Glomerular endothelial cell (primary cell): ENCODE measurements around the gene APBA1. TPM values are rescaled to one million over a fixed set of nuclear protein-coding genes. Genes with fewer than 3 reads are reported as not detected.

Source experiments
- DNase-seq: peaks from one replicate; pipeline ENCODE4 v3.0.0-alpha.2; 2011; ENCODE audit warnings: low read depth, low spot score; ENCODE audit errors: extremely low read depth
- total RNA-seq: library from RNA; depleted of rRNA; stranded (reverse); fragments of >200 nt; gene quantifications from 2 replicates; pipeline ENCODE4 v1.2.3, GENCODE V29; 2015

The APBA1 gene
- total RNA-seq, 1 donor from 2014 or later: 15.2 TPM

- no peak for DNase-seq
Observed at GRCh38 chr9:69486498-69486897, 185.7 kb downstream of the APBA1 start.

DNA sequence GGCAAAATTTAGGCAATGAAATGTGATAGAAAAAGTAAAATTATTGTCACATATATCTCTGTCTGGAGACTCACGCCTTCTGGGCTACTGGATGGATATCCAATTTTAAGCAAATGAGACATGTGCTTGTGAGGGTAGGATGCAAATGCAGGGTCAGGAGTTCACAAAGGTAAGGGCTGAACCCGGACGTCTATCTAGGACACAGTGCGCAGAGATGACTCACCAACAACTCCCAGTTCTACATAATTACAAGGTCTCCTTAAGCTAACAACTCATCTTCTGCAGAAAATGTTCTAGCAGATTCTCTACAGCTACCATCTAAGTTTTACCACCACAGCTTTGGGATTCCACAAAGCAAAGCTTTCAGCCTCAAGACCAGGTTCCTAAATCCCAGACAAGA is 186.7 kb downstream of the APBA1 start:
- no peak for DNase-seq

- no peak for DNase-seq
Observed at GRCh38 chr9:69483886-69484422, 188.2 kb downstream of the APBA1 start.

DNA sequence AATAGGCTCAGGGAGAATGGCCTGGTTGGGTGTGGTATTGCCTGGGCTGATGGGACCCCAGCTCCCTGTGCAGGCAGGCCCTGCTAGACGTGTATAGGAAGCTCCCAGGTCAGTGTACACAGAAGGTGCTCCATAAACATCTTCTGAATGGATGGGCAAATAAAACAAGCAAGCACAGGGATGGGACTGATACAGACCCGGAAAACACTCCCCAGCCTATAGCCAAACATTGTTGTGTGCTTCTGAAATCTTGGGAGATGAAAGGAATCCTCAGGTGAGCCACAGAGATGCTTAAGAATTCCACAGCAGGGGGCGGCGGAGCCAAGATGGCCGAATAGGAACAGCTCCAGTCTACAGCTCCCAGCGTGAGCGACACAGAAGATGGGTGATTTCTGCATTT is 195.4 kb downstream of the APBA1 start:
- DNase-seq: no peak

GRCh38 chr9:69476016-69476415 is 196.2 kb downstream of the APBA1 start:
- no peak for DNase-seq

- no peak for DNase-seq
Observed at GRCh38 chr9:69474821-69475220, 197.3 kb downstream of the APBA1 start.

DNA sequence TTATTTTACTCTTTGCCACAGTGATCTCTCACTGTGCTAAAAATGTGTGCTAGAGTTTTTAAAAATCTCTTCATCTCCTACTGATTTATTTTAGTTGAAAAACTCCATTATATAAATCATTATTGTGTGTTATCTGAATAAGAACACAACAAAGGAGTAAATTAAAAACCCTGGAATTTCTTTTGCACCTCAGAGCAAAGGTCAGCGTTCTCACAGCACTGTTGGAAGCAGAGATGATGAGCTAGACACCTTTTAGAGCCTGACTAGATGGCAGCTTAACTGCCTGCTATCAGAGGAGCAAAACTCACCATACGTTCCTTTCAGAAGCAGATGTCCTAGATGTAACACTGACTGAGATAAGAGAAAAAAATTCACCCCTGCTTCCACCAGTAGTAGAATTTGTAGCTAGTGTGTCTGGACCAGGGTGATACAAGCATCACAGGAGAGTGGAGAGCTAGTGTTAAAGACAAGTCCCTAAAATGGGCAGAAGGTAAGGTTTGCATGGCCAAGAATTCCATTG is 200.0 kb downstream of the APBA1 start:
- no peak for DNase-seq

DNA sequence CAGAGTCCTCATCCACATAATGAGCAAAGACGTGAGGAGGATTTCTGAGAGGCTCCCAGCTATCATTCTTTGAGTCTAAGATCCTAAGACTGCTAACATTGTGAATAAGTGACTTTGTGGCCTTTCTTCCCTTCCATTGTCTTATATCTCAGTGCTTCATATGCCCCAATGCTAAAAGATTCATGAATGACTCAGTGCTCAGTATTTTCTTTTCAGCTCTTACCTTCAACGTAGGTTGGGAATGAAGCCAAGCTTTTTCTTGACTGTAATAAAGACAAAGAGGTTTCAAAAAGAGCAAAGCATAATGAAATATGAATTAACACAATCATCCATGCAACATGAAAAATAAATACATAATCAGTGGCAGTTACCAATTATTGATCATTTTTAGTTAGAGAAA is 200.7 kb downstream of the APBA1 start:
- DNase-seq: peak; percentile 44

DNA sequence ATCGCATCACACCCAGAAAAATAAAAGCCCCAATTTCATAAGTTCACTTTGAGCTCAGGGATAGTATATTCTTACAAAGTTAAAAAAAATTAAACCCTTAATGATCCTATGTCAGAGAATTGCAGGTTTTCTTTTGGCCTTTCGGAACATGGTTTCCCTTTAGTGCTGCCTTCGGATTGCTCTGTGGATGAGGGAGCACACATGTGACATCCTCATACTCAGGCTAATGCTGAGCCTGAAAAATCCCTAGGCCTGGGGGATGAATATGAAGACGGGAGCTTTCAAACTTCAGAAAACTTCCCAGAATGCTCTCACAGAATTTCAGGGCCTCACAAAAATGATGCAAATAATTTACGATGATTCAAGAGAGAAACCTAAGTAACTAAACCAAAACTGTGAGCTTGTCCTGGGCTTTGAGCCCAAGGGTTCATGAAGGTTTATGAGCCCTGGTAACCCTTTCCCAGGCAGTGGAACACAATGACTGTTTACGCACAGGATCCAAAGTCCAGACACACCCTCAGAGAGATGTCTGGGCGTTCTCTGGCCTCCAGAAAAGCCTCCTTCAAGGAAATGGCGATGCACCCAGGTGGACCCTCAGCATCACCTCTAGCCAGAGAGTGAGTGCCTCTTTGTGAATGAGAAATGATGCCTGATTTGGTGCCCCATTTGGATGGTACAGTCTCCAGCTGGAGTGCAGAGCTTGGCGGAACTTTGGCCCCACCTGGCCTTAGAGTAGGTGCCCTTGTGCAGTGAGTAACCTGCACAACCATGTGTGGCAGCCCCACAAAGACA is 201.8 kb downstream of the APBA1 start:
- DNase-seq: no peak

GRCh38 chr9:69469136-69469535 is 203.0 kb downstream of the APBA1 start:
- DNase-seq: peak; percentile 20

- no peak for DNase-seq
Observed at GRCh38 chr9:69468380-69468779, 203.8 kb downstream of the APBA1 start.

- no peak for DNase-seq
Observed at GRCh38 chr9:69466151-69466550, 206.0 kb downstream of the APBA1 start.

DNA sequence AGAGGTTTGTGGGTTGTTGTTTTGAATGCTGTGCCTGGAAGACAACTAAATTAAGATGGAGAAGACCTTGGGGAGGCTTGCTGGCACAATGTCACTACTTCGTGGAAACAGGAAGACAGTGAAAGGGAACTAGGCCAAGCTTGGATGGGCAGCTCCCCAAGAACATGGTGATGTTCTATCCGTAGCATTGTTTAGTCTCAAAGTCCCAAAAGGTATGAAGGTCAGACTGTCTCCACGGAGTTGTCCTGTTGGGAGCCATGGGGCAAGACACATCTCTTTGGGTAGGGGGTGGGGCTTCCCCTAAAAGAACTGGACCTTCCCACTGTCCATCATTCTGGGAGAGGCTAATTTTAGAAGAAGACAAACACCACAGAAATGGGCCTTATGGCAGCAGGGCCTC is 206.7 kb downstream of the APBA1 start:
- DNase-seq: no peak

- no peak for DNase-seq
Observed at GRCh38 chr9:69463497-69464068, 208.6 kb downstream of the APBA1 start.

GRCh38 chr9:69462394-69462793 is 209.8 kb downstream of the APBA1 start:
- DNase-seq: no peak

- no peak for DNase-seq
Observed at GRCh38 chr9:69461103-69461887, 210.9 kb downstream of the APBA1 start.

DNA sequence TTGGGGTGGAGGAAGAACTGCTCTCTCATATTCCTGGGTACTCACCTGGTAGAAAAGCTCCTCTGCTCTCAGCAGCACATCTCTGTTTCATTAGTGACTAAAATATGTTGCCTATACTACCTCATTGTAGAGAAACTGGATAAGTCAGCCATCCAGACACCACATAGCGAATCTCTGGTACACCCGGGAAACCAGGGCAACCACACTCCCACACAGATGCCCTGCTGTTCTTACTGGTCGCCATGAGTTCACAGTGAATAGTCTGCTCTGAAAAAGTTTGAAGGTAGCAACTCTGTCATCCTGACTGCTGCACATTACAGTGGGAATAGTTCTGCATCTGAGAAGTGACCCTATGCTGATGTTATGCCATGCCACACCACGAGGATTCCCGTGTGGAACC is 212.2 kb downstream of the APBA1 start:
- no peak for DNase-seq

DNA sequence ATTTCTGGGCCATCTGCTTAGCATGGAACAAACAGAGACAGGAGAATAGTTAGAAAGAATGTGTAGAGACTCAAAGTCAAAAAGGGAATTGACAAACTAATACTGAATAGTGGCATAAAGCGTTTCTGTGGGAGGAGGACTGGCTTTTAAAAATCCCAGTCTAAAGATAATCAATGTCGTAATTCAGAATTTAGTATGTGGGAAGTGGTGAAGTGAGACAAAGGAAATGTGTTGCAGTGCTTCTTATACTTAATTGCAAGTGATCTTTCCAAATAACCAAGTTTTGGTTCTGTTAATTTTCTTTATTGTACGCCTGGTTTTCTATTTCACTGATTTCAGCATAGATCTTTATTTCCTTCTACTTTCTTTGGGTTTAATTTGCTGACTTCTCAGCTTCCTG is 214.0 kb downstream of the APBA1 start:
- no peak for DNase-seq

- DNase-seq: no peak
Observed at GRCh38 chr9:69456201-69456600, 216.0 kb downstream of the APBA1 start.

DNA sequence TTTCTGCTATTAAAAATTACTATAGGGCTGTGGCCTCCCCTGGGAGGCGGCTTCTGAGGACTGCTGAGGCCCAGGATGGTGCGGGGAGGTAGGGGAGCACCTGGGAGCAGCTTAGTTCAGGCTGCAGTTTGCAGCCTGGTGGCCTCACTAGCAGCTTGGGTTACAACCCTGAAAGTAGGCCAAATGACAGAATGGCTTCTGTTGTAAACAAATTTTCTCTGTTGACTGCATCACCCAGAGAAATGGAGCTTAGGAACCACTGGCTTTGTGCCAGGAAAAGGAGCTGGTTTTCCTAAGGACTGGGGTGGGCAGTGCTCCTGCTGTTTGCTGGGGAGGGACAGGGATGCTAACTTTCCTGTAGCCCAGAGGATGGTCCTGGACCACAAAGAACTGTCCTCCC is 216.9 kb downstream of the APBA1 start:
- no peak for DNase-seq

- DNase-seq: no peak
Observed at GRCh38 chr9:69454321-69454720, 217.8 kb downstream of the APBA1 start.
